Endodermal cell (in vitro differentiated cells): ENCODE results near the gene PAGE2. TPM values are rescaled to one million over a fixed set of nuclear protein-coding genes. Genes with fewer than 3 reads are reported as not detected.
"Not testable (repeated sequence)": the region's sequence is repeated elsewhere in the genome, so short reads cannot be mapped to it uniquely, and the experiment has no call there.

Experiments
- DNase-seq: peaks from one replicate; pipeline ENCODE4 v3.0.0-alpha.2; 2017
- H3K27ac ChIP-seq: 2 replicates; pipeline ENCODE4 v1.5.1; 2013; ENCODE audit warnings: mild to moderate bottlenecking, low read depth, low read length, moderate library complexity
- H3K27me3 ChIP-seq: 2 replicates; pipeline ENCODE4 v1.6.1; 2013; ENCODE audit warnings: mild to moderate bottlenecking, low read length, moderate library complexity; ENCODE audit not compliant: insufficient read depth, control insufficient read depth, poor library complexity, severe bottlenecking
- H3K36me3 ChIP-seq: 2 replicates; pipeline ENCODE4 v1.7.0; 2013; ENCODE audit warnings: mild to moderate bottlenecking, low read length, moderate library complexity; ENCODE audit not compliant: control insufficient read depth, insufficient read depth
- H3K4me1 ChIP-seq: one replicate; pipeline ENCODE4 v1.7.0; 2013; ENCODE audit warnings: low read length; ENCODE audit not compliant: control insufficient read depth, insufficient read depth
- H3K4me3 ChIP-seq: 2 replicates; pipeline ENCODE4 v1.5.1; 2013; ENCODE audit warnings: mild to moderate bottlenecking, low read length, moderate library complexity
- H3K9ac ChIP-seq: 2 replicates; pipeline ENCODE4 v1.6.1; 2013; ENCODE audit warnings: mild to moderate bottlenecking, low read length, moderate library complexity; ENCODE audit not compliant: poor library complexity, severe bottlenecking; ENCODE audit errors: extremely low read depth
- H3K9me3 ChIP-seq: 2 replicates; pipeline ENCODE4 v1.6.1; 2013; ENCODE audit warnings: mild to moderate bottlenecking, low read length, moderate library complexity; ENCODE audit not compliant: control insufficient read depth
- H3K27ac Mint-ChIP-seq: 2 replicates; pipeline ENCODE4 v1.8.0; 2020; ENCODE audit warnings: mixed read lengths
- H3K27me3 Mint-ChIP-seq: 2 replicates; pipeline ENCODE4 v1.8.0; 2021; ENCODE audit warnings: mild to moderate bottlenecking, mixed read lengths; ENCODE audit not compliant: insufficient read depth
- H3K36me3 Mint-ChIP-seq: 2 replicates; pipeline ENCODE4 v1.8.0; 2020; ENCODE audit warnings: low read depth, mixed read lengths
- H3K4me1 Mint-ChIP-seq: 2 replicates; pipeline ENCODE4 v1.8.0; 2020; ENCODE audit warnings: mixed read lengths
- H3K4me3 Mint-ChIP-seq: 2 replicates; pipeline ENCODE4 v1.8.0; 2020; ENCODE audit warnings: mild to moderate bottlenecking, moderate library complexity, mixed read lengths
- H3K9me3 Mint-ChIP-seq: 2 replicates; pipeline ENCODE4 v1.8.0; 2020; ENCODE audit warnings: mild to moderate bottlenecking, mixed read lengths
- CTCF ChIP-seq: fragments of 200-600 bp; sonication (generic); conservative IDR thresholded peaks from 2 replicates; pipeline ENCODE4 v1.5.0; 2021; ENCODE audit warnings: antibody characterized with exemption, mild to moderate bottlenecking
- WGBS, 2 experiments: methylation state at CpG; one replicate each; pipeline versions ENCODE4 v1.1.5 to v1.1.7; 2013; ENCODE audit warnings: missing lambda C conversion rate in 2 of 2, mixed read lengths in 1 of 2; ENCODE audit not compliant: insufficient coverage in 1 of 2, insufficient read length in 1 of 2; 5-methylcytosine and 5-hydroxymethylcytosine counted together
- long read RNA-seq, 4 experiments: library from polyadenylated mRNA in 2 of 4; library from RNA in 1 of 4; library from capped mRNA in 1 of 4; stranded (forward) in 3 of 4; unstranded in 1 of 4; transcript quantifications; one replicate each; pipeline ENCODE4 v2.0.0, GENCODE V29; 2020 to 2021; ENCODE audit warnings: inconsistent platforms in 1 of 4
- polyA plus RNA-seq, 2 experiments: library from polyadenylated mRNA; stranded (reverse); fragments of 50-300 nt; gene quantifications; one replicate each; pipeline ENCODE4 v1.2.3, GENCODE V29; 2013
- total RNA-seq, 2 donors: library from RNA; stranded (reverse); fragmentation: NEBNext Ultra II Directional in 1 of 2; extraction: Animal tissue kit (Norgen Biotek cat#: 25700) in 1 of 2; gene quantifications; 2 replicates in 1 of 2; 3 replicates in 1 of 2; pipeline ENCODE4 v1.2.1, GENCODE V29; 2021

The PAGE2 gene
- total RNA-seq, result not detected
- not detected for polyA plus RNA-seq (2013, experiment 1 of 2)
- not detected for polyA plus RNA-seq (2013, experiment 2 of 2)
- long read RNA-seq, experiment 1, result 0 reads
- long read RNA-seq, experiment 2, result 0 reads
- long read RNA-seq, experiment 3, result 0 reads
- long read RNA-seq, experiment 4, result 0 reads

GRCh38 chrX:55088795-55089489 is at the start of gene PAGE2:
Gene PAGE2 (plus strand): TSS chrX:55089018. CDS start chrX:55090021, 1,003 bp downstream.
- Histone ChIP-seq H3K36me3 (no peaks in the 10 kb centered on the region), H3K27ac (no peak within 1 kb of the TSS), H3K4me1 (no peaks in the 10 kb centered on the region), H3K4me3 (no peak within 1 kb of the TSS), H3K27me3 (no peaks in the 10 kb centered on the region), H3K9me3 (peaks cover 5% of the 10 kb centered on the region), H3K9ac (no peak within 1 kb of the TSS)
- no peaks in the 10 kb centered on the region for H3K36me3 Mint-ChIP-seq
- 91% methylated on average over 30 of the region's 30 CpGs; no CpG with 5 or more reads in 1 of the 2 experiments for WGBS, 2 experiments
- no peak for DNase-seq
- peaks cover 57% of the 10 kb centered on the region for H3K9me3 Mint-ChIP-seq
- no peaks in the 10 kb centered on the region for H3K27me3 Mint-ChIP-seq
- TF ChIP-seq CTCF, result no peak
- H3K4me3 Mint-ChIP-seq, result no peak within 1 kb of the TSS
- no peaks in the 10 kb centered on the region for H3K4me1 Mint-ChIP-seq
- H3K27ac Mint-ChIP-seq, result no peak within 1 kb of the TSS

- H3K27me3 Mint-ChIP-seq, result no peaks in the 10 kb centered on the region
- no peaks in the 10 kb centered on the region for H3K36me3 Mint-ChIP-seq
- H3K27ac Mint-ChIP-seq, result no peak overlapping the region
- Histone ChIP-seq H3K4me3 (no peak overlapping the region), H3K9me3 (no peaks in the 10 kb centered on the region), H3K27ac (no peak overlapping the region), H3K4me1 (no peaks in the 10 kb centered on the region), H3K27me3 (no peaks in the 10 kb centered on the region), H3K36me3 (no peaks in the 10 kb centered on the region), H3K9ac (no peak overlapping the region)
- no peak for DNase-seq
- TF ChIP-seq CTCF, result no peak
- peaks cover 42% of the 10 kb centered on the region for H3K9me3 Mint-ChIP-seq
- no peaks in the 10 kb centered on the region for H3K4me1 Mint-ChIP-seq
- H3K4me3 Mint-ChIP-seq, result no peak overlapping the region
- 86% methylated on average over 3 of the region's 3 CpGs; no CpG with 5 or more reads in 1 of the 2 experiments for WGBS, 2 experiments
These were observed 49.3 kb upstream of the PAGE2 start for GRCh38 chrX:55039471-55039870.

GRCh38 chrX:55041514-55041913 is 47.3 kb upstream of the PAGE2 start:
- DNase-seq, result no peak
- Histone ChIP-seq H3K4me1 (no peaks in the 10 kb centered on the region), H3K4me3 (no peak overlapping the region), H3K27ac (no peak overlapping the region), H3K9me3 (no peaks in the 10 kb centered on the region), H3K27me3 (no peaks in the 10 kb centered on the region), H3K36me3 (no peaks in the 10 kb centered on the region), H3K9ac (no peak overlapping the region)
- no peaks in the 10 kb centered on the region for H3K27me3 Mint-ChIP-seq
- no peak for TF ChIP-seq CTCF
- H3K4me1 Mint-ChIP-seq, result no peaks in the 10 kb centered on the region
- H3K9me3 Mint-ChIP-seq, result peaks cover 42% of the 10 kb centered on the region
- H3K27ac Mint-ChIP-seq, result no peak overlapping the region
- H3K36me3 Mint-ChIP-seq, result no peaks in the 10 kb centered on the region
- no peak overlapping the region for H3K4me3 Mint-ChIP-seq
- WGBS, 2 experiments, result 98% methylated on average over 5 of the region's 6 CpGs; no CpG with 5 or more reads in 1 of the 2 experiments

- WGBS, 2 experiments, result 81% methylated on average over 2 of the region's 2 CpGs; no CpG with 5 or more reads in 1 of the 2 experiments
- not testable (repeated sequence) for H3K36me3 Mint-ChIP-seq
These were observed 38.2 kb upstream of the PAGE2 start for GRCh38 chrX:55050599-55050998.

More at GRCh38 chrX:55050599-55050998, 38.2 kb upstream of the PAGE2 start:
- H3K4me1 Mint-ChIP-seq, H3K27me3 ChIP-seq, H3K4me3 Mint-ChIP-seq, DNase-seq, H3K4me1 ChIP-seq, H3K4me3 ChIP-seq, H3K27me3 Mint-ChIP-seq, H3K36me3 ChIP-seq, H3K9me3 ChIP-seq, H3K9ac ChIP-seq, H3K27ac ChIP-seq, H3K27ac Mint-ChIP-seq: not testable (repeated sequence)
- peaks cover 77% of the 10 kb centered on the region for H3K9me3 Mint-ChIP-seq
